GM20000 (cell line): ENCODE results near the gene ANKS1A.

Source experiments
- DNase-seq: peaks from one replicate; pipeline ENCODE4 v3.0.0; 2012; ENCODE audit warnings: low spot score
- TF ChIP-seq, protein P1 (sequence below): IDR thresholded peaks from 2 replicates; pipeline ENCODE4 v1.5.1; 2012; ENCODE audit warnings: mild to moderate bottlenecking, control low read depth; ENCODE audit errors: extremely low read depth, missing control alignments

Gene ANKS1A

GRCh38 chr6:35058865-35059522 lies 169.9 kb downstream of the ANKS1A start:
- DNase-seq: no peak
- TF ChIP-seq, protein P1, sequence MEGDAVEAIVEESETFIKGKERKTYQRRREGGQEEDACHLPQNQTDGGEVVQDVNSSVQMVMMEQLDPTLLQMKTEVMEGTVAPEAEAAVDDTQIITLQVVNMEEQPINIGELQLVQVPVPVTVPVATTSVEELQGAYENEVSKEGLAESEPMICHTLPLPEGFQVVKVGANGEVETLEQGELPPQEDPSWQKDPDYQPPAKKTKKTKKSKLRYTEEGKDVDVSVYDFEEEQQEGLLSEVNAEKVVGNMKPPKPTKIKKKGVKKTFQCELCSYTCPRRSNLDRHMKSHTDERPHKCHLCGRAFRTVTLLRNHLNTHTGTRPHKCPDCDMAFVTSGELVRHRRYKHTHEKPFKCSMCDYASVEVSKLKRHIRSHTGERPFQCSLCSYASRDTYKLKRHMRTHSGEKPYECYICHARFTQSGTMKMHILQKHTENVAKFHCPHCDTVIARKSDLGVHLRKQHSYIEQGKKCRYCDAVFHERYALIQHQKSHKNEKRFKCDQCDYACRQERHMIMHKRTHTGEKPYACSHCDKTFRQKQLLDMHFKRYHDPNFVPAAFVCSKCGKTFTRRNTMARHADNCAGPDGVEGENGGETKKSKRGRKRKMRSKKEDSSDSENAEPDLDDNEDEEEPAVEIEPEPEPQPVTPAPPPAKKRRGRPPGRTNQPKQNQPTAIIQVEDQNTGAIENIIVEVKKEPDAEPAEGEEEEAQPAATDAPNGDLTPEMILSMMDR: no peak

- no peak for DNase-seq
- TF ChIP-seq, protein P1: no peak
Measured at GRCh38 chr6:35059596-35060345, 170.7 kb downstream of the ANKS1A start.

DNA sequence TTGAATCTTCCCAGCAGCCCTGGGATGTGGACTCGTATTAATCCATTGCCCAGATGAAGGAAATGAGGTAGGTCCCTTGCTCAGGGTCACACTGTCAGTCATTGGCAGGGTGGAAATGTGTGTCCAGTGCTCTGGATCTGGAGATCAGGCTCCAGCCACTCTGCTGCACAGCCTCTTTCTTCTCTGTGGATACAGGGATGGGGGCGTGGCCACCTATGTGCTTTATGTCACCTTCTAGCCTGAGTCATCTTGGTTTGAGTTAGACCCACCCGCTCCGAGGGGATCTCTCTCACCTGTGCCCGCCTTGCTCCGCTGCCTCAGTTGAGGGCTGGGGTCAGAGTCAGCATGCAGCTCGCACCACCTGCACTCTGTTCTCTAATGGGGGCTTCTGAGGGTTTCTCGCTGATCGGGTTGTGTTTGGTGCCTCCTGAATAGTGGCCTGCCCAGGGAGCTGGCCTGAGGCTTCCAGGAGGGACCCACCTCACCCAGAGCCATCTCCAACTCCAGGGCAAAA lies 172.1 kb downstream of the ANKS1A start:
- TF ChIP-seq, protein P1: no peak
- no peak for DNase-seq

GRCh38 chr6:35061651-35062410 lies 172.8 kb downstream of the ANKS1A start:
- TF ChIP-seq, protein P1: no peak
- no peak for DNase-seq

- no peak for DNase-seq
- TF ChIP-seq, protein P1: no peak
Measured at GRCh38 chr6:35062676-35063574, 173.9 kb downstream of the ANKS1A start.

DNA sequence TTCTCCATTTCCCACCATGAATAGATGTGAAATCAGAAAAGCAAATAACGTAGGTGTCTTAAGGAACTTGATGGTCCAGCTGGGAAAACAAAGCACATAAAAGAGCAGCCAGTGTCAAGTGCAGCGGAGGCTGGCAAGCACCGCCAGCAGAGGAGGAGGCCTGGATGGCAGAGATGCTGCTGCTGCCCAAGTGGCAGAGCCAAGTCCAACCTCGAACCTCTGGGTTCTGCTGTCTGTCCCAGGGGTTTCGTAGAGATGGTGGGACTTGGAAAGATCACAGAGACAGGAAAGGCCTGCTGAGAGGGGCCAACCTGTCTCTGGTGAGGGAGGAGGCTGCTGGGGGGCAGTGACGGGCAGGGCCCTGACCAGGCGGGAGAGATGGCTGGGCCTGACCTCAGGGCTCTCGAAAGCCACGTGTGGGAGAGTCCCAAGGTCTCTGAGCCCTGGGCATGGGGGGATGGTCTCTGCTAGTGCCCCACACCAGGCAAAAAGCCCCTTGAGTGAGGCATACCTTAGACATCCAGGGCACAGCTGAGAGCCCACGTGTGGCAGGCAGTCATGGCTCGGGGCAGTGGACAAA lies 174.7 kb downstream of the ANKS1A start:
- no peak for DNase-seq

More for the DNA sequence above, 174.7 kb downstream of the ANKS1A start:
- TF ChIP-seq, protein P1: no peak
